Kidney (tissue), 14 donors: ENCODE data around the gene CES2. TPM values are rescaled to one million over a fixed set of nuclear protein-coding genes. Genes with fewer than 3 reads are reported as not detected.

ENCODE experiments used
- DNase-seq, 5 donors: peaks; one replicate each; pipeline ENCODE4 v3.0.0-alpha.2; 2013 to 2020
- FAIRE-seq: peaks from 2 replicates; lab custom pipeline; 2012; peaks lifted over from hg19 to GRCh38; lab: Jason Lieb, UNC
- H3K27ac ChIP-seq, 2 donors: one replicate each; pipeline ENCODE4 v1.7.0; 2013; ENCODE audit warnings: low read depth in 2 of 2, low read length in 2 of 2, inconsistent platforms in 1 of 2
- H3K27me3 ChIP-seq: one replicate; pipeline ENCODE4 v1.7.1; 2013; ENCODE audit warnings: low read length, inconsistent platforms; ENCODE audit not compliant: control insufficient read depth, insufficient read depth
- H3K36me3 ChIP-seq, 3 donors: one replicate each; pipeline versions ENCODE4 v1.7.0 to v1.7.1; 2013; ENCODE audit warnings: low read length in 3 of 3, control low read depth in 1 of 3, inconsistent platforms in 1 of 3; ENCODE audit not compliant: insufficient read depth in 3 of 3, control insufficient read depth in 2 of 3
- H3K4me1 ChIP-seq, 3 donors: one replicate each; pipeline versions ENCODE4 v1.7.0 to v1.7.1; 2013; ENCODE audit warnings: low read length in 3 of 3, inconsistent platforms in 1 of 3, low read depth in 1 of 3; ENCODE audit not compliant: control insufficient read depth in 2 of 3, insufficient read depth in 2 of 3
- H3K4me3 ChIP-seq, 3 donors: one replicate each; pipeline versions ENCODE4 v1.7.0 to v1.8.1; 2013; ENCODE audit warnings: low read length in 3 of 3, control low read depth in 1 of 3, inconsistent platforms in 1 of 3
- H3K9ac ChIP-seq, 3 donors: one replicate each; pipeline versions ENCODE4 v1.7.0 to v1.7.1; 2013; ENCODE audit warnings: low read length in 3 of 3, control low read depth in 1 of 3, inconsistent platforms in 1 of 3
- H3K9me3 ChIP-seq, 3 donors: one replicate each; pipeline versions ENCODE4 v1.7.0 to v1.7.1; 2013; ENCODE audit warnings: low read length in 3 of 3, control low read depth in 1 of 3, inconsistent platforms in 1 of 3; ENCODE audit not compliant: control insufficient read depth in 2 of 3, insufficient read depth in 1 of 3
- intact Hi-C: fragments of 100-400 bp; cut with DNase I; formaldehyde crosslinking; loops from one replicate; pipeline ENCODE4 v1.11.1; 2022
- polyA plus RNA-seq: library from polyadenylated mRNA; stranded (reverse); fragments of 350-450 nt; fragmentation: Illumina TruSeq; extraction: RNeasy Lipid Tissue Mini Kit (QIAGEN cat#74804); gene quantifications from one replicate; pipeline ENCODE4 v1.2.3, GENCODE V29; 2014; ENCODE audit warnings: low read depth, low replicate concordance; ENCODE audit not compliant: insufficient read depth
- total RNA-seq: library from RNA; stranded (reverse); fragmentation: NEBNext Ultra II Directional; extraction: Animal tissue kit (Norgen Biotek cat#: 25700); gene quantifications from one replicate; pipeline ENCODE4 v1.2.1, GENCODE V29; 2021
- TF ChIP-seq, protein P1 (sequence below): IDR thresholded peaks from 3 replicates; pipeline ENCODE4 v1.5.1; 2012; ENCODE audit warnings: mild to moderate bottlenecking, moderate library complexity, borderline replicate concordance; ENCODE audit not compliant: insufficient read depth; ENCODE audit errors: extremely low read depth
- donor health status: control.
- donor health status: control.
- donor health status: control.
- donor health status: control.
- donor health status: control.
- donor health status: DM: yes; HTN: yes; CAD: no.
- donor health status: Normal renal cell carcinoma (clear cell type).

The CES2 gene
- total and polyA plus RNA-seq, 2 donors from 2014 or later, result 72.1 to 76.9 TPM

DNA sequence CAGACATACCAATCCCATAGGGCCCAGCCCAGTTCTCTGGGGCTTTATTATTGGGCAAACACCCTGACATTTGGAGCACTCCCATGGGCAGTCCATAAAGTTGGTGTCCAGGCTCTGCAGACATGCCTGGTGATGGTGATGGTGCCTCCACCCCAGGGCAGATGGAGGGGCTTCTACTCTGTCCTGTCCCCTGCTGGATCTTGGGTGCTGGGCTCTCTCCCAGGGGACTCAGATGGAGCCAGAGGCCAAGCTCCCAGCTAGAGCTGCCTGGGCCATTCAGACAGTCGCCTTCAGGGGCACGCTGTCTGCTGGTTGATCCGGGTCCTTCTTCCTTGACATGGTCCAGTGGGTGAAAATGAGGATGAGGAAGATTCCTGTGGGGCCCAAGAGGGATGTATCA lies 27.2 kb upstream of the CES2 start:
- Histone ChIP-seq H3K36me3 (peaks cover 0 to 11% (median 7%) of the 10 kb centered on the region in 3 donors), H3K9ac (no peak overlapping the region), H3K27ac (no peak overlapping the region), H3K4me3 (no peak overlapping the region), H3K27me3 (no peaks in the 10 kb centered on the region), H3K4me1 (peaks cover 0 to 24% (median 0%) of the 10 kb centered on the region in 3 donors), H3K9me3 (no peaks in the 10 kb centered on the region)
- FAIRE-seq, result no peak
- TF ChIP-seq, protein P1, sequence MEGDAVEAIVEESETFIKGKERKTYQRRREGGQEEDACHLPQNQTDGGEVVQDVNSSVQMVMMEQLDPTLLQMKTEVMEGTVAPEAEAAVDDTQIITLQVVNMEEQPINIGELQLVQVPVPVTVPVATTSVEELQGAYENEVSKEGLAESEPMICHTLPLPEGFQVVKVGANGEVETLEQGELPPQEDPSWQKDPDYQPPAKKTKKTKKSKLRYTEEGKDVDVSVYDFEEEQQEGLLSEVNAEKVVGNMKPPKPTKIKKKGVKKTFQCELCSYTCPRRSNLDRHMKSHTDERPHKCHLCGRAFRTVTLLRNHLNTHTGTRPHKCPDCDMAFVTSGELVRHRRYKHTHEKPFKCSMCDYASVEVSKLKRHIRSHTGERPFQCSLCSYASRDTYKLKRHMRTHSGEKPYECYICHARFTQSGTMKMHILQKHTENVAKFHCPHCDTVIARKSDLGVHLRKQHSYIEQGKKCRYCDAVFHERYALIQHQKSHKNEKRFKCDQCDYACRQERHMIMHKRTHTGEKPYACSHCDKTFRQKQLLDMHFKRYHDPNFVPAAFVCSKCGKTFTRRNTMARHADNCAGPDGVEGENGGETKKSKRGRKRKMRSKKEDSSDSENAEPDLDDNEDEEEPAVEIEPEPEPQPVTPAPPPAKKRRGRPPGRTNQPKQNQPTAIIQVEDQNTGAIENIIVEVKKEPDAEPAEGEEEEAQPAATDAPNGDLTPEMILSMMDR, result no peak
- intact Hi-C loops, result no loop called here
- peak in 1 of 5 donors; percentile 44 for DNase-seq

DNA sequence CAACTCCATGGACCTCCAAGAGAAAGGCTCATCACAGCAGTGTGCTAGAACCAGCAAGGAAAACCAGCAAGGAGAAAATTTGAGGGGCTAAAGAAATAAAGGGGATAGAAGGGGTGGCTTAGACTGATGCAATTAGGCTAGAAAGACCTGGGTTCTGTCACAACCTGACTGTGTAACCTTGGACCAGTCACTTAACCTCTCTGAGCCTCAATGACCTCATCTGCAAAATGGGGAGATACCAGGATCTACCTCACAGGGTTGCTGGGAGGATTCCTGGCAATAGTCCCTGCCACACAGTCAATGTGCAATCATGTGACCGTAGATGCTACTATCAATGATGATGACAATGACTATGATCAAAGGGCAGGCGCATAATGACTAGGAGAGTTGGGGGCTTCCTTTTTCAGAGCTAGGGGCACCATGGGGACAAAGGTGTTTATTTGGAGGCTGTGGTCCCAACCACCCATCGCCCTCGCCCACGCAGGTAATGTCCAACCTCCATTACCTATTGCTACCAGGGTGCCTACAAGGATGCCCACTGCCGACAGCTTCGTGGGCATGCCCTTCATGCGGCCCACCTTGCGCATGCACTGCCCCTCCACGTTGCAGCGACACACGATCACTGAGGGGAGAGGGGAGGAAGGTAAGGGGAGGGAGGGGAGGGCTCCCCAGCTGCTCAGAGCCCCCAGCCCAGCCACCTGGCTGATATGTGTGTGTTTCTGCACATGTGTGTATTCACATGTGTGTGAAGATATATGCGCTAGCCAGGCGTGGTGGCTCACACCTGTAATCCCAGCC lies 26.4 kb upstream of the CES2 start:
- TF ChIP-seq, protein P1, result no peak
- intact Hi-C loops, result no loop called here
- Histone ChIP-seq H3K27me3 (no peaks in the 10 kb centered on the region), H3K36me3 (peaks cover 0 to 11% (median 7%) of the 10 kb centered on the region in 3 donors), H3K9me3 (no peaks in the 10 kb centered on the region), H3K4me1 (peaks cover 0 to 24% (median 0%) of the 10 kb centered on the region in 3 donors), H3K9ac (no peak overlapping the region), H3K4me3 (no peak overlapping the region), H3K27ac (no peak overlapping the region)
- DNase-seq, result peak in 1 of 5 donors; percentile 52
- FAIRE-seq, result no peak

DNA sequence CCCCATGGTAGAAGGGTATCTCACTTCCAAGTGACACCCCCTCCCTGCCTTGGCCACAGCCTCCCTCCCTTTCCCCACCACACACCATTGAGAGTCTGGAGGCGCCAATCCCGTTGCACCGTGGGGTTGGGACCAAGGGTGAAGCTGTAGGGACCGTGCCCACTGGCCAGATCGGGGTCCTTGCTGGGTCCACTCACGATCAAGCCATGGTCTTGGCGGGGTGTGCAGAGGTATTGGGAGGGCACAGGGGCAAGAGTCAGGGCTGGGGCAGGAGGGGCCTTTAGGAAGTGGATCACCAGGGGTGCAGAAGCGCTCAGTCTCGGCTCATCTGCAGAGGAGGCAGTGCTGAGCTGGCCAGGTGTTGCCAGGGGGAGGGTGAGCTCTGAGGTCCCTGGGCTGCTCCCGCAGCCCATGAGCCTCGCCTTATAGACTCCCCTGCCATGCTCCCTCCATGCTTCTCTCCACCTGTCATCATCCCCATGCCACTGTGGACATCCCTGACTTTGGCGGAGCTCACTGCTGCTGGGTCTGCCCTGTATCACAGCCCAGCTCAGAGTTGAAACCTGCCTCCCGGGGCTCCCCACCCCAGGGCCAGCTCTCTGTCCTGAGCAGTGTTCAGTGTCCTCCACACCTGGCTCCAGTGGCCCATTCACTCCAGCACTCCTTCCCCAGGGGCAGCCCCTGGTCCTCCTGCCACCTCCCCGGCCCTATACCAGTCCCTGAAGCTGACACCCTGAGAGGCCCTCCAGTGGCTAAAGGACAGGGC lies 25.0 kb upstream of the CES2 start:
- H3K27me3 ChIP-seq, result no peaks in the 10 kb centered on the region
- no peak overlapping the region for H3K9ac ChIP-seq
- H3K4me3 ChIP-seq, result no peak overlapping the region
- no peaks in the 10 kb centered on the region for H3K9me3 ChIP-seq
- intact Hi-C loops, result no loop called here
- H3K4me1 ChIP-seq, result peaks cover 0 to 24% (median 0%) of the 10 kb centered on the region in 3 donors
- TF ChIP-seq, protein P1, result no peak
- H3K27ac ChIP-seq, result peak overlapping the region in 1 of 2 donors; percentile 47
- peaks cover 0 to 23% (median 10%) of the 10 kb centered on the region in 3 donors for H3K36me3 ChIP-seq
- FAIRE-seq (no peak), DNase-seq (peak in 1 of 5 donors; percentile 57)
